DOHH2 (cell line): Measurements from ENCODE around the gene RGS19.

Experiments used
- H3F3A ChIP-seq: fragments of 200-600 bp; sonication (generic), shearing (Covaris generic); 2 replicates; pipeline ENCODE4 v1.6.0; 2016; ENCODE audit warnings: antibody characterized with exemption, mild to moderate bottlenecking; ENCODE audit not compliant: control insufficient read depth, insufficient read depth
- H3K27ac ChIP-seq: fragments of 200-600 bp; sonication (generic); 2 replicates; pipeline ENCODE4 v1.5.1; 2014; ENCODE audit warnings: low read depth, mild to moderate bottlenecking, low read length, moderate library complexity
- H3K27me3 ChIP-seq: fragments of 200-600 bp; sonication (generic); 2 replicates; pipeline ENCODE4 v1.6.1; 2014; ENCODE audit warnings: mild to moderate bottlenecking, low read length, mixed read lengths; ENCODE audit not compliant: control insufficient read depth
- H3K36me3 ChIP-seq: fragments of 200-600 bp; sonication (generic); 2 replicates; pipeline ENCODE4 v1.6.1; 2014; ENCODE audit warnings: mild to moderate bottlenecking, low read length, moderate library complexity, mixed read lengths; ENCODE audit not compliant: control insufficient read depth
- H3K4me1 ChIP-seq: fragments of 200-600 bp; sonication (generic); 2 replicates; pipeline ENCODE4 v1.6.1; 2014; ENCODE audit warnings: mild to moderate bottlenecking, low read length, mixed read lengths; ENCODE audit not compliant: control insufficient read depth
- H3K4me2 ChIP-seq: fragments of 200-600 bp; sonication (generic); 2 replicates; pipeline ENCODE4 v1.6.0; 2014; ENCODE audit warnings: mild to moderate bottlenecking, low read length, moderate library complexity
- H3K4me3 ChIP-seq: fragments of 200-600 bp; sonication (generic); 2 replicates; pipeline ENCODE4 v1.5.1; 2014; ENCODE audit warnings: mild to moderate bottlenecking, low read length, mixed read lengths
- H3K79me2 ChIP-seq: fragments of 200-600 bp; sonication (generic); 2 replicates; pipeline ENCODE4 v1.6.1; 2014; ENCODE audit warnings: mild to moderate bottlenecking, low read length, mixed read lengths; ENCODE audit not compliant: control insufficient read depth
- H3K9me2 ChIP-seq: fragments of 200-600 bp; sonication (generic); replicated peaks from 2 replicates; pipeline ENCODE4 v1.6.1; 2014; ENCODE audit warnings: mild to moderate bottlenecking, low read length, mixed read lengths; ENCODE audit not compliant: control insufficient read depth
- H3K9me3 ChIP-seq: fragments of 200-600 bp; sonication (generic); 2 replicates; pipeline ENCODE4 v1.6.1; 2014; ENCODE audit warnings: antibody characterized with exemption, low read length, mixed read lengths; ENCODE audit not compliant: control insufficient read depth, insufficient read depth
- H4K20me1 ChIP-seq: fragments of 200-600 bp; sonication (generic); 2 replicates; pipeline ENCODE4 v1.6.0; 2014; ENCODE audit warnings: low read depth, mild to moderate bottlenecking, antibody characterized with exemption, low read length, moderate library complexity; ENCODE audit not compliant: control insufficient read depth, insufficient read depth
- EZH2phosphoT487 ChIP-seq: fragments of 200-600 bp; sonication (generic); IDR thresholded peaks from 2 replicates; pipeline ENCODE4 v1.6.1; 2017; ENCODE audit warnings: borderline replicate concordance, mild to moderate bottlenecking, antibody characterized with exemption, low read length, moderate library complexity, mixed read lengths
- TF ChIP-seq, protein P1 (sequence below): fragments of 200-600 bp; sonication (generic); IDR thresholded peaks from one replicate; pipeline ENCODE4 v1.5.1; 2014; ENCODE audit warnings: antibody characterized with exemption, mild to moderate bottlenecking, low read depth, low read length; ENCODE audit not compliant: poor library complexity, severe bottlenecking

The RGS19 gene

GRCh38 chr20:64047046-64047389 lies 32.3 kb downstream of the RGS19 start:
- peaks cover 5% of the 10 kb centered on the region for H3K4me1 ChIP-seq
- H3K9me3 ChIP-seq = no peaks in the 10 kb centered on the region
- no peaks in the 10 kb centered on the region for H3K36me3 ChIP-seq
- H4K20me1 ChIP-seq = no peaks in the 10 kb centered on the region
- no peak overlapping the region for H3K4me2 ChIP-seq
- peaks cover 11% of the 10 kb centered on the region for H3F3A ChIP-seq
- peaks cover 22% of the 10 kb centered on the region for H3K27me3 ChIP-seq
- TF ChIP-seq EZH2phosphoT487 = no peak
- TF ChIP-seq, protein P1, sequence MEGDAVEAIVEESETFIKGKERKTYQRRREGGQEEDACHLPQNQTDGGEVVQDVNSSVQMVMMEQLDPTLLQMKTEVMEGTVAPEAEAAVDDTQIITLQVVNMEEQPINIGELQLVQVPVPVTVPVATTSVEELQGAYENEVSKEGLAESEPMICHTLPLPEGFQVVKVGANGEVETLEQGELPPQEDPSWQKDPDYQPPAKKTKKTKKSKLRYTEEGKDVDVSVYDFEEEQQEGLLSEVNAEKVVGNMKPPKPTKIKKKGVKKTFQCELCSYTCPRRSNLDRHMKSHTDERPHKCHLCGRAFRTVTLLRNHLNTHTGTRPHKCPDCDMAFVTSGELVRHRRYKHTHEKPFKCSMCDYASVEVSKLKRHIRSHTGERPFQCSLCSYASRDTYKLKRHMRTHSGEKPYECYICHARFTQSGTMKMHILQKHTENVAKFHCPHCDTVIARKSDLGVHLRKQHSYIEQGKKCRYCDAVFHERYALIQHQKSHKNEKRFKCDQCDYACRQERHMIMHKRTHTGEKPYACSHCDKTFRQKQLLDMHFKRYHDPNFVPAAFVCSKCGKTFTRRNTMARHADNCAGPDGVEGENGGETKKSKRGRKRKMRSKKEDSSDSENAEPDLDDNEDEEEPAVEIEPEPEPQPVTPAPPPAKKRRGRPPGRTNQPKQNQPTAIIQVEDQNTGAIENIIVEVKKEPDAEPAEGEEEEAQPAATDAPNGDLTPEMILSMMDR = no peak
- H3K4me3 ChIP-seq = no peak overlapping the region
- H3K9me2 ChIP-seq = no peaks in the 10 kb centered on the region
- no peaks in the 10 kb centered on the region for H3K79me2 ChIP-seq
- no peak overlapping the region for H3K27ac ChIP-seq

GRCh38 chr20:64045346-64046011 lies 33.8 kb downstream of the RGS19 start:
- Histone ChIP-seq H3K36me3 (no peaks in the 10 kb centered on the region), H3K4me3 (no peak overlapping the region), H3K4me2 (no peak overlapping the region), H3K9me2 (no peaks in the 10 kb centered on the region), H3K79me2 (no peaks in the 10 kb centered on the region), H3F3A (peaks cover 11% of the 10 kb centered on the region), H3K27me3 (peaks cover 9% of the 10 kb centered on the region), H3K4me1 (peaks cover 20% of the 10 kb centered on the region), H3K27ac (no peak overlapping the region), H4K20me1 (no peaks in the 10 kb centered on the region), H3K9me3 (no peaks in the 10 kb centered on the region)
- TF ChIP-seq EZH2phosphoT487 = no peak
- TF ChIP-seq, protein P1 = no peak

DNA sequence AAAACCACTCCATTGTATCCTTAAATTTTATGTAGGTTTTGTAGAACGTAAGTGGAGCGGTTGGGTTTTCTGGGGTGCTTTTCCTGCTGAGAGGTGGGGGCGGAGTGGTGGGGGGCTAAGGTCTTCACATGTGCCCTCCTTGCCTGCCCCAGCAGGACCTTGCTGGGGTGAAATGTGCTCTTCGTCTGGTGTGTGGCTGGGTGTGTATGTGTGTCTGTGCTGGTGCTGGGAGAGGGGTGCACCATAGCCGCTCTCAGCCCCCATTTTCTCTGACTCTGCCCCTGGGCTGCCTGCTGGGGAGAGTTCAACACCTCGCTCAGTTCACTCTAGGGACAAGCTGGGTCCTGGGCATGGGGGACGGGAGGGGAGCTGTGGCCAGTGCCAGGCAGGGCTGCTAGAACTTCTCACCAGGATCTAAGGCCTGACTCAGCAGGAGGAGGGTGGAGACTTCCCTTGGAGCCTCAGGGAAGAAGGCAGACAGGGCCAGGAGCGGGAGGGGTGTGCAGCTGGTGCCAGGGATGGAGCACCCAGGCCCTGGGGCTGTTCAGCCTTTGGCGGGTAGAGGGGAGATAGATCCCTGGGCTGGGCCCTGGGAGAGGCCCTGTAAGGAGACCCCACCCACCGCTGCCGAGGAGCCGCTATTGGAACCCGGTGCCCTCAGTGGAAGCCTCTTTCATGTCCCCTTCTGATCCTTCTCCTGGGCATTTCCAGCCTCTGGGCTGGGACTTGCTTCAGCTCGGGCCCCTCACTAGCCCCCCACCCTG lies 34.7 kb downstream of the RGS19 start:
- H3K4me2 ChIP-seq = no peak overlapping the region

More for the DNA sequence above, 34.7 kb downstream of the RGS19 start:
- Histone ChIP-seq H3K36me3 (no peaks in the 10 kb centered on the region), H3K27me3 (peaks cover under 1% of the 10 kb centered on the region), H3K79me2 (no peaks in the 10 kb centered on the region), H3K4me1 (peaks cover 29% of the 10 kb centered on the region), H3K9me2 (no peaks in the 10 kb centered on the region), H3F3A (peaks cover 14% of the 10 kb centered on the region), H3K9me3 (no peaks in the 10 kb centered on the region), H3K27ac (no peak overlapping the region), H4K20me1 (no peaks in the 10 kb centered on the region), H3K4me3 (no peak overlapping the region)
- no peak for TF ChIP-seq EZH2phosphoT487
- TF ChIP-seq, protein P1 = no peak
